ENCODE data around the gene BTBD2. TPM values are rescaled to one million over a fixed set of nuclear protein-coding genes. Genes with fewer than 3 reads are reported as not detected.
"Not testable (repeated sequence)": the region's sequence is repeated elsewhere in the genome, so short reads cannot be mapped to it uniquely, and the experiment has no call there.

BTBD2 gene
- polyA plus RNA-seq, 1 donor from 2014 or later = 46.1 TPM

- Histone ChIP-seq H3K79me2 (replicated peaks; ENCODE audit: insufficient read depth, low read length) (no peaks in the 10 kb centered on the region), H4K20me1 (ENCODE audit: insufficient read depth) (no peaks in the 10 kb centered on the region), H2AFZ (ENCODE audit: low read depth, low read length) (no peak overlapping the region), H3F3A (ENCODE audit: insufficient read depth, low read length, poor library complexity, severe bottlenecking) (no peaks in the 10 kb centered on the region), H3K9ac (ENCODE audit: low read length) (no peak overlapping the region), H3K9me2 (ENCODE audit: insufficient read depth, low read length) (no peaks in the 10 kb centered on the region), H3K9me3 (ENCODE audit: low read length) (no peaks in the 10 kb centered on the region), H3K27me3 (ENCODE audit: insufficient read depth, low read depth, low read length) (no peaks in the 10 kb centered on the region), H3K27ac (ENCODE audit: low read length) (no peak overlapping the region), H3K4me3 (ENCODE audit: low read length) (no peak overlapping the region), H3K36me3 (ENCODE audit: insufficient read depth, low read length) (no peaks in the 10 kb centered on the region), H3K4me2 (ENCODE audit: low read length) (no peak overlapping the region)
- TF ChIP-seq EP300 (conservative IDR thresholded peaks at IDR 0.05; ENCODE audit: poor library complexity, severe bottlenecking) = no peak
These were observed 19.4 kb upstream of the BTBD2 start for GRCh38 chr19:2034729-2035589.

DNA sequence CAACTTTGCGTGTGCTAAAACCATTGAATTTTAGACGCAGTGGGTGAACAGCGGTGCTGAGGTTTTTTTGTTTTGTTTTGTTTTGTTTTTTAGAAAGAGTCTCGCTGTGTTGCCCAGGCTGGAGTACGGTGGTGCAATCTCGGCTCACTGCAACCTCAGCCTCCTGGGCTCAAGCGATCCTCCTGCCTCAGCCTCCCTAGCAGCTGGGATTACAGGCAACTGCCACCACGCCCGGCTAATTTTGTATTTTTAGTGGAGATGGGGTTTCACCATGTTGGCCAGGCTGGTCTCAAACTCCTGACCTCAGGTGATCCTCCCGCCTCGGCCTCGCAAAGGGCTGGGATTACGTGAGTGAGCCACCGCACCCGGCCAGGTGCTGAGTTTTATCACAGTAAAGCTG, 18.7 kb upstream of the BTBD2 start:
- not testable (repeated sequence) for H3F3A ChIP-seq (ENCODE audit: insufficient read depth, low read length, poor library complexity, severe bottlenecking); H4K20me1 ChIP-seq (ENCODE audit: insufficient read depth); H3K4me3 ChIP-seq (ENCODE audit: low read length); H3K9me2 ChIP-seq (ENCODE audit: insufficient read depth, low read length); H3K9me3 ChIP-seq (ENCODE audit: low read length); H2AFZ ChIP-seq (ENCODE audit: low read depth, low read length); H3K79me2 ChIP-seq (replicated peaks; ENCODE audit: insufficient read depth, low read length); H3K27ac ChIP-seq (ENCODE audit: low read length); H3K9ac ChIP-seq (ENCODE audit: low read length); H3K36me3 ChIP-seq (ENCODE audit: insufficient read depth, low read length); H3K27me3 ChIP-seq (ENCODE audit: insufficient read depth, low read depth, low read length); H3K4me2 ChIP-seq (ENCODE audit: low read length)

- Histone ChIP-seq H3F3A (ENCODE audit: insufficient read depth, low read length, poor library complexity, severe bottlenecking) (no peaks in the 10 kb centered on the region), H3K4me3 (ENCODE audit: low read length) (no peak overlapping the region), H3K79me2 (replicated peaks; ENCODE audit: insufficient read depth, low read length) (no peaks in the 10 kb centered on the region), H3K9ac (ENCODE audit: low read length) (no peak overlapping the region), H3K9me2 (ENCODE audit: insufficient read depth, low read length) (no peaks in the 10 kb centered on the region), H3K36me3 (ENCODE audit: insufficient read depth, low read length) (no peaks in the 10 kb centered on the region), H4K20me1 (ENCODE audit: insufficient read depth) (no peaks in the 10 kb centered on the region), H2AFZ (ENCODE audit: low read depth, low read length) (no peak overlapping the region), H3K27ac (ENCODE audit: low read length) (no peak overlapping the region), H3K27me3 (ENCODE audit: insufficient read depth, low read depth, low read length) (no peaks in the 10 kb centered on the region), H3K9me3 (ENCODE audit: low read length) (no peaks in the 10 kb centered on the region), H3K4me2 (ENCODE audit: low read length) (no peak overlapping the region)
- TF ChIP-seq, protein P1, sequence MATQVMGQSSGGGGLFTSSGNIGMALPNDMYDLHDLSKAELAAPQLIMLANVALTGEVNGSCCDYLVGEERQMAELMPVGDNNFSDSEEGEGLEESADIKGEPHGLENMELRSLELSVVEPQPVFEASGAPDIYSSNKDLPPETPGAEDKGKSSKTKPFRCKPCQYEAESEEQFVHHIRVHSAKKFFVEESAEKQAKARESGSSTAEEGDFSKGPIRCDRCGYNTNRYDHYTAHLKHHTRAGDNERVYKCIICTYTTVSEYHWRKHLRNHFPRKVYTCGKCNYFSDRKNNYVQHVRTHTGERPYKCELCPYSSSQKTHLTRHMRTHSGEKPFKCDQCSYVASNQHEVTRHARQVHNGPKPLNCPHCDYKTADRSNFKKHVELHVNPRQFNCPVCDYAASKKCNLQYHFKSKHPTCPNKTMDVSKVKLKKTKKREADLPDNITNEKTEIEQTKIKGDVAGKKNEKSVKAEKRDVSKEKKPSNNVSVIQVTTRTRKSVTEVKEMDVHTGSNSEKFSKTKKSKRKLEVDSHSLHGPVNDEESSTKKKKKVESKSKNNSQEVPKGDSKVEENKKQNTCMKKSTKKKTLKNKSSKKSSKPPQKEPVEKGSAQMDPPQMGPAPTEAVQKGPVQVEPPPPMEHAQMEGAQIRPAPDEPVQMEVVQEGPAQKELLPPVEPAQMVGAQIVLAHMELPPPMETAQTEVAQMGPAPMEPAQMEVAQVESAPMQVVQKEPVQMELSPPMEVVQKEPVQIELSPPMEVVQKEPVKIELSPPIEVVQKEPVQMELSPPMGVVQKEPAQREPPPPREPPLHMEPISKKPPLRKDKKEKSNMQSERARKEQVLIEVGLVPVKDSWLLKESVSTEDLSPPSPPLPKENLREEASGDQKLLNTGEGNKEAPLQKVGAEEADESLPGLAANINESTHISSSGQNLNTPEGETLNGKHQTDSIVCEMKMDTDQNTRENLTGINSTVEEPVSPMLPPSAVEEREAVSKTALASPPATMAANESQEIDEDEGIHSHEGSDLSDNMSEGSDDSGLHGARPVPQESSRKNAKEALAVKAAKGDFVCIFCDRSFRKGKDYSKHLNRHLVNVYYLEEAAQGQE (IDR thresholded peaks at IDR 0.05; ENCODE audit: borderline replicate concordance) = no peak
- TF ChIP-seq POLR2AphosphoS5 (IDR thresholded peaks at IDR 0.05) (no peak), RAD21 (conservative IDR thresholded peaks at IDR 0.05) (no peak), EP300 (conservative IDR thresholded peaks at IDR 0.05; ENCODE audit: poor library complexity, severe bottlenecking) (no peak), MXI1 (conservative IDR thresholded peaks at IDR 0.05; ENCODE audit: poor library complexity, severe bottlenecking) (no peak), SMC3 (conservative IDR thresholded peaks at IDR 0.05; ENCODE audit: poor library complexity) (no peak), EZH2 (IDR thresholded peaks at IDR 0.05; ENCODE audit: borderline replicate concordance, insufficient read depth, low read length, poor library complexity, severe bottlenecking) (no peak), CTCF (IDR thresholded peaks at IDR 0.05; ENCODE audit: poor library complexity, severe bottlenecking) (no peak), TAF1 (IDR thresholded peaks at IDR 0.05; ENCODE audit: low read depth) (no peak)
These were observed 18.3 kb upstream of the BTBD2 start for GRCh38 chr19:2033825-2034159.

Measured in neural cell (in vitro differentiated cells).